Aorta (tissue), 5 donors: Measurements from ENCODE around the gene XAB2. TPM values are rescaled to one million over a fixed set of nuclear protein-coding genes. Genes with fewer than 3 reads are reported as not detected.

ENCODE experiments used
- ATAC-seq: fragments of 200-7000 bp; cut with Tn5 transposase; one replicate; pipeline ENCODE4 v1.9.1; 2022; ENCODE audit warnings: moderate library complexity; ENCODE audit not compliant: low FRiP score
- DNase-seq, 2 donors: peaks; one replicate each; pipeline ENCODE4 v3.0.0-alpha.2; 2020
- H3K27ac ChIP-seq, 2 donors: one replicate each; pipeline ENCODE4 v1.5.1; 2013; ENCODE audit warnings: low read length in 2 of 2, mild to moderate bottlenecking in 2 of 2, moderate library complexity in 2 of 2, control low read depth in 1 of 2, inconsistent platforms in 1 of 2, low read depth in 1 of 2
- H3K27me3 ChIP-seq, 2 donors: one replicate each; pipeline ENCODE4 v1.6.1; 2013; ENCODE audit warnings: control low read depth in 1 of 2, low read length in 1 of 2, mild to moderate bottlenecking in 1 of 2, moderate library complexity in 1 of 2; ENCODE audit not compliant: insufficient read depth in 2 of 2, control insufficient read depth in 1 of 2
- H3K36me3 ChIP-seq, 2 donors: one replicate each; pipeline ENCODE4 v1.6.1; 2013; ENCODE audit warnings: control low read depth in 1 of 2, low read length in 1 of 2, mild to moderate bottlenecking in 1 of 2; ENCODE audit not compliant: insufficient read depth in 2 of 2, control insufficient read depth in 1 of 2
- H3K4me1 ChIP-seq, 2 donors: one replicate each; pipeline ENCODE4 v1.6.1; 2013; ENCODE audit warnings: low read length in 2 of 2, control low read depth in 1 of 2, mild to moderate bottlenecking in 1 of 2, moderate library complexity in 1 of 2; ENCODE audit not compliant: insufficient read depth in 2 of 2, control insufficient read depth in 1 of 2
- H3K4me3 ChIP-seq, 2 donors: one replicate each; pipeline ENCODE4 v1.5.1; 2013; ENCODE audit warnings: low read length in 2 of 2, control low read depth in 1 of 2, mild to moderate bottlenecking in 1 of 2
- H3K9me3 ChIP-seq: one replicate; pipeline ENCODE4 v1.6.1; 2013; ENCODE audit warnings: mild to moderate bottlenecking, low read length; ENCODE audit not compliant: control insufficient read depth
- WGBS, 2 donors: extraction: QIAGEN DNeasy Blood & Tissue Kit; methylation state at CpG; one replicate each; pipeline ENCODE4 v1.1.7; 2013; 5-methylcytosine and 5-hydroxymethylcytosine counted together
- intact Hi-C, 2 donors: fragments of 100-400 bp; cut with DNase I; formaldehyde crosslinking; loops; one replicate each; pipeline versions ENCODE4 v1.14.2 to v1.15.0; 2022
- polyA plus RNA-seq, 2 donors: library from polyadenylated mRNA; stranded (reverse); fragments of 200-250 nt; gene quantifications; one replicate each; pipeline ENCODE4 v1.2.3, GENCODE V29; 2013
- total RNA-seq, 2 donors: library from RNA; stranded (reverse); fragmentation: NEBNext Ultra II Directional; extraction: Animal tissue kit (Norgen Biotek cat#: 25700); gene quantifications; one replicate each; pipeline ENCODE4 v1.2.1, GENCODE V29; 2021
- donor health status: healthy with polysubstance abuse.
- donor health status: Bipolar disorder and iron deficiency.
- donor health status: DM: no; HTN: no; CAD: no.
- donor health status: DM: no; HTN: no; CAD: no.
- donor health status: DM: yes; HTN: yes; CAD: no.

The XAB2 gene
- total and polyA plus RNA-seq, 4 donors: 17.0 to 93.8 (median 29.7) TPM

GRCh38 chr19:7670150-7670783, 40.9 kb upstream of the XAB2 start:
- Histone ChIP-seq H3K9me3 (no peaks in the 10 kb centered on the region), H3K4me1 (no peaks in the 10 kb centered on the region), H3K27me3 (no peaks in the 10 kb centered on the region), H3K36me3 (no peaks in the 10 kb centered on the region), H3K4me3 (no peak overlapping the region), H3K27ac (no peak overlapping the region)
- WGBS, 2 donors: 1 to 2% methylated on average over 38 to 43 of the region's 43 CpGs
- intact Hi-C loops: no loop called here
- ATAC-seq (no peak), DNase-seq (no peak)

GRCh38 chr19:7669641-7670040, 40.3 kb upstream of the XAB2 start:
- 21 to 24% methylated on average over 9 of the region's 9 CpGs for WGBS, 2 donors
- H3K9me3 ChIP-seq: no peaks in the 10 kb centered on the region
- H3K36me3 ChIP-seq: no peaks in the 10 kb centered on the region
- H3K27ac ChIP-seq: no peak overlapping the region
- DNase-seq: no peak
- H3K4me1 ChIP-seq: no peaks in the 10 kb centered on the region
- ATAC-seq: no peak
- H3K27me3 ChIP-seq: no peaks in the 10 kb centered on the region
- intact Hi-C loops: no loop called here
- H3K4me3 ChIP-seq: no peak overlapping the region

- ATAC-seq (no peak), DNase-seq (no peak)
- no peaks in the 10 kb centered on the region for H3K9me3 ChIP-seq
- no peaks in the 10 kb centered on the region for H3K27me3 ChIP-seq
- no peak within 1 kb of the TSS for H3K4me3 ChIP-seq
- WGBS, 2 donors: 70 to 77% methylated on average over 9 of the region's 9 CpGs
- no peak within 1 kb of the TSS for H3K27ac ChIP-seq
- intact Hi-C loops: no loop called here
- no peaks in the 10 kb centered on the region for H3K4me1 ChIP-seq
- no peaks in the 10 kb centered on the region for H3K36me3 ChIP-seq
Measured at GRCh38 chr19:7668842-7669241, 39.5 kb upstream of the XAB2 start, which contains the start of gene RETN. TSS of gene RETN (plus strand) at chr19:7669049. CDS start at chr19:7669327, 278 bp downstream.

- H3K36me3 ChIP-seq: no peaks in the 10 kb centered on the region
- H3K4me3 ChIP-seq: no peak overlapping the region
- H3K4me1 ChIP-seq: no peaks in the 10 kb centered on the region
- no peaks in the 10 kb centered on the region for H3K9me3 ChIP-seq
- no peak overlapping the region for H3K27ac ChIP-seq
- no peak for DNase-seq
- WGBS, 2 donors: 29 to 34% methylated on average over 4 of the region's 4 CpGs
- intact Hi-C loops: no loop called here
- H3K27me3 ChIP-seq: no peaks in the 10 kb centered on the region
- no peak for ATAC-seq
Measured at GRCh38 chr19:7665076-7665475, 35.7 kb upstream of the XAB2 start.

GRCh38 chr19:7663706-7664105, 34.4 kb upstream of the XAB2 start:
- 75 to 78% methylated on average over 7 of the region's 7 CpGs for WGBS, 2 donors
- H3K4me1 ChIP-seq: no peaks in the 10 kb centered on the region
- no peak overlapping the region for H3K27ac ChIP-seq
- ATAC-seq: no peak
- intact Hi-C loops: no loop called here
- H3K9me3 ChIP-seq: no peaks in the 10 kb centered on the region
- H3K27me3 ChIP-seq: no peaks in the 10 kb centered on the region
- no peak for DNase-seq
- no peak overlapping the region for H3K4me3 ChIP-seq
- H3K36me3 ChIP-seq: no peaks in the 10 kb centered on the region

GRCh38 chr19:7662657-7663056, 33.3 kb upstream of the XAB2 start:
- whole genome bisulfite sequencing, 2 donors: 84 to 86% methylated on average over 14 of the region's 14 CpGs

GRCh38 chr19:7661744-7662538, 32.6 kb upstream of the XAB2 start:
- DNase-seq: no peak
- Histone ChIP-seq H3K9me3 (no peaks in the 10 kb centered on the region), H3K4me3 (no peak overlapping the region), H3K27ac (no peak overlapping the region), H3K27me3 (no peaks in the 10 kb centered on the region), H3K4me1 (no peaks in the 10 kb centered on the region), H3K36me3 (no peaks in the 10 kb centered on the region)
- no peak for ATAC-seq
- 78 to 80% methylated on average over 8 of the region's 8 CpGs for WGBS, 2 donors
- intact Hi-C loops: no loop called here

More at GRCh38 chr19:7662657-7663056, 33.3 kb upstream of the XAB2 start:
- ATAC-seq: no peak
- DNase-seq: no peak
- intact Hi-C loops: no loop called here
- no peaks in the 10 kb centered on the region for H3K9me3 ChIP-seq
- H3K4me1 ChIP-seq: no peaks in the 10 kb centered on the region
- H3K4me3 ChIP-seq: no peak overlapping the region
- no peaks in the 10 kb centered on the region for H3K27me3 ChIP-seq
- no peaks in the 10 kb centered on the region for H3K36me3 ChIP-seq
- no peak overlapping the region for H3K27ac ChIP-seq

GRCh38 chr19:7658219-7658686, 28.9 kb upstream of the XAB2 start:
- no peak for ATAC-seq
- Histone ChIP-seq H3K4me3 (no peak overlapping the region), H3K4me1 (no peaks in the 10 kb centered on the region), H3K9me3 (no peaks in the 10 kb centered on the region), H3K27ac (no peak overlapping the region), H3K36me3 (no peaks in the 10 kb centered on the region), H3K27me3 (no peaks in the 10 kb centered on the region)
- intact Hi-C loops: loop anchor here in 1 of 2 donors (10.0 kb wide), 1 partner anchor 137 kb away; no protein-coding TSS in a partner anchor
- no peak for DNase-seq
- WGBS, 2 donors: 36 to 38% methylated on average over 9 of the region's 9 CpGs
